PC-9 (cell line): ENCODE data around the gene PHB1. TPM values are rescaled to one million over a fixed set of nuclear protein-coding genes. Genes with fewer than 3 reads are reported as not detected.

Experiments used
- BruUV-seq: library from RNA; stranded (reverse); fragments of 400-500 nt; replicated peaks from 2 replicates; lab custom pipeline; 2021; lab: Mats Ljungman, UMichigan
- CTCF ChIA-PET: fragments of 300-600 bp; sonication (Branson Sonifier 250); formaldehyde crosslinking; loops from one replicate; lab custom pipeline; 2022; ENCODE audit warnings: antibody characterized with exemption; lab: Charles Lee
- POLR2A ChIA-PET: fragments of 300-600 bp; sonication (Branson Sonifier 250); formaldehyde crosslinking; loops from one replicate; lab custom pipeline; 2022; ENCODE audit warnings: antibody characterized with exemption; ENCODE audit not compliant: unreplicated experiment; lab: Charles Lee
- DNase-seq, 2 experiments: peaks; one replicate each; pipeline versions ENCODE4 v3.0.0 to v3.0.0-alpha.2; 2015 to 2022; ENCODE audit warnings: mixed read lengths in 1 of 2
- H2AFZ ChIP-seq: fragments of 200-600 bp; sonication (generic); 2 replicates; pipeline ENCODE4 v1.8.1; 2017; ENCODE audit warnings: antibody characterized with exemption
- H3F3A ChIP-seq: fragments of 200-600 bp; sonication (generic); 2 replicates; pipeline ENCODE4 v1.8.1; 2017; ENCODE audit warnings: antibody characterized with exemption, mild to moderate bottlenecking, low read depth; ENCODE audit not compliant: insufficient read depth
- H3K27ac ChIP-seq: fragments of 200-600 bp; sonication (generic); 2 replicates; pipeline ENCODE4 v1.6.1; 2016; ENCODE audit warnings: mixed run types
- H3K27me3 ChIP-seq: fragments of 200-600 bp; sonication (generic); 2 replicates; pipeline ENCODE4 v1.6.1; 2016; ENCODE audit warnings: low read depth, mixed run types; ENCODE audit not compliant: insufficient read depth
- H3K36me3 ChIP-seq: fragments of 200-600 bp; sonication (generic); 2 replicates; pipeline ENCODE4 v1.6.1; 2016; ENCODE audit warnings: low read depth, mixed run types
- H3K4me1 ChIP-seq: fragments of 200-600 bp; sonication (generic); replicated peaks from 2 replicates; pipeline ENCODE4 v1.6.1; 2016; ENCODE audit warnings: mixed run types; ENCODE audit not compliant: insufficient read depth
- H3K4me2 ChIP-seq: fragments of 200-600 bp; sonication (generic); 2 replicates; pipeline ENCODE4 v1.6.1; 2017; ENCODE audit warnings: mixed run types
- H3K4me3 ChIP-seq: fragments of 200-600 bp; sonication (generic); 2 replicates; pipeline ENCODE4 v1.6.1; 2016; ENCODE audit warnings: mixed run types
- H3K79me2 ChIP-seq: fragments of 200-600 bp; sonication (generic); 2 replicates; pipeline ENCODE4 v1.6.1; 2017; ENCODE audit warnings: low read depth, mixed run types
- H3K9me2 ChIP-seq: fragments of 200-600 bp; sonication (generic); 2 replicates; pipeline ENCODE4 v1.8.1; 2017; ENCODE audit warnings: mild to moderate bottlenecking; ENCODE audit not compliant: insufficient read depth
- H3K9me3 ChIP-seq: fragments of 200-600 bp; sonication (generic); 2 replicates; pipeline ENCODE4 v1.8.1; 2016; ENCODE audit warnings: low read depth; ENCODE audit not compliant: insufficient read depth
- H4K20me1 ChIP-seq: fragments of 200-600 bp; sonication (generic); 2 replicates; pipeline ENCODE4 v1.8.1; 2017; ENCODE audit not compliant: insufficient read depth
- CTCF ChIP-seq: fragments of 200-600 bp; sonication (generic); conservative IDR thresholded peaks from 2 replicates; pipeline ENCODE4 v1.6.1; 2017; ENCODE audit warnings: mixed run types, antibody characterized with exemption, mild to moderate bottlenecking, moderate library complexity
- EZH2 ChIP-seq: fragments of 200-600 bp; sonication (generic); IDR thresholded peaks from 2 replicates; pipeline ENCODE4 v1.8.0; 2017; ENCODE audit warnings: antibody characterized with exemption, low read depth
- intact Hi-C: fragments of 100-400 bp; cut with micrococcal nuclease; formaldehyde crosslinking; loops from one replicate; pipeline ENCODE4 v1.10.0; 2022; ENCODE audit not compliant: unreplicated experiment
- total RNA-seq: library from RNA; stranded (reverse); gene quantifications from 2 replicates; pipeline ENCODE4 v1.2.3, GENCODE V29; 2021

Gene PHB1
- total RNA-seq, 1 experiment from 2014 or later, result 244 TPM

GRCh38 chr17:49450181-49450580 is 35.5 kb upstream of the PHB1 start:
- CTCF ChIA-PET, result no interaction called here
- no peaks in the 10 kb centered on the region for H3F3A ChIP-seq
- no peaks in the 10 kb centered on the region for H3K36me3 ChIP-seq
- no peaks in the 10 kb centered on the region for H3K9me3 ChIP-seq
- no peaks in the 10 kb centered on the region for H3K9me2 ChIP-seq
- no peaks in the 10 kb centered on the region for H3K4me1 ChIP-seq
- no peak for TF ChIP-seq EZH2
- TF ChIP-seq CTCF, result no peak
- DNase-seq, result no peak
- POLR2A ChIA-PET, result no interaction called here
- H3K27ac ChIP-seq, result no peak overlapping the region
- H4K20me1 ChIP-seq, result no peaks in the 10 kb centered on the region
- H3K79me2 ChIP-seq, result no peaks in the 10 kb centered on the region
- intact Hi-C loops, result no loop called here
- no TSS peak for BruUV-seq
- H3K4me3 ChIP-seq, result no peak overlapping the region
- H2AFZ ChIP-seq, result no peak overlapping the region
- H3K4me2 ChIP-seq, result no peak overlapping the region
- H3K27me3 ChIP-seq, result peaks cover 45% of the 10 kb centered on the region

GRCh38 chr17:49447628-49448302 is 33.1 kb upstream of the PHB1 start:
- no TSS peak for BruUV-seq
- TF ChIP-seq EZH2, result no peak
- TF ChIP-seq CTCF, result no peak
- intact Hi-C loops, result no loop called here
- no peak overlapping the region for H3K27ac ChIP-seq
- no peak overlapping the region for H2AFZ ChIP-seq
- DNase-seq, result no peak
- H3K9me3 ChIP-seq, result no peaks in the 10 kb centered on the region
- H3K79me2 ChIP-seq, result no peaks in the 10 kb centered on the region
- no peaks in the 10 kb centered on the region for H3K9me2 ChIP-seq
- no peak overlapping the region for H3K4me2 ChIP-seq
- H3K4me1 ChIP-seq, result no peaks in the 10 kb centered on the region
- H3F3A ChIP-seq, result no peaks in the 10 kb centered on the region
- POLR2A ChIA-PET, result interaction anchor here (0.7 kb wide), 1 partner anchor 10 kb away, joined by 8 read pairs; no protein-coding TSS in a partner anchor
- CTCF ChIA-PET, result no interaction called here
- H3K27me3 ChIP-seq, result peaks cover 45% of the 10 kb centered on the region
- H3K4me3 ChIP-seq, result no peak overlapping the region
- H3K36me3 ChIP-seq, result no peaks in the 10 kb centered on the region
- no peaks in the 10 kb centered on the region for H4K20me1 ChIP-seq

- BruUV-seq, result no TSS peak
- H2AFZ ChIP-seq, result no peak overlapping the region
- POLR2A ChIA-PET, result no interaction called here
Observed at GRCh38 chr17:49445591-49445990, 30.9 kb upstream of the PHB1 start.

More at GRCh38 chr17:49445591-49445990, 30.9 kb upstream of the PHB1 start:
- Histone ChIP-seq H3K27me3 (peaks cover 59% of the 10 kb centered on the region), H3K9me3 (no peaks in the 10 kb centered on the region), H3K36me3 (no peaks in the 10 kb centered on the region), H3K27ac (no peak overlapping the region), H3F3A (no peaks in the 10 kb centered on the region), H3K4me3 (no peak overlapping the region), H3K4me2 (no peak overlapping the region), H3K79me2 (no peaks in the 10 kb centered on the region), H3K4me1 (no peaks in the 10 kb centered on the region), H3K9me2 (no peaks in the 10 kb centered on the region), H4K20me1 (no peaks in the 10 kb centered on the region)
- DNase-seq, result no peak
- CTCF ChIA-PET, result no interaction called here
- intact Hi-C loops, result no loop called here
- TF ChIP-seq EZH2 (no peak), CTCF (no peak)
